ENCODE measurements around the gene SLC16A2.
A peak's percentile ranks its signal among the peaks of the same experiment; 100 is the strongest.
"Not testable (repeated sequence)": the region's sequence is repeated elsewhere in the genome, so short reads cannot be mapped to it uniquely, and the experiment has no call there.

Gene SLC16A2

DNA sequence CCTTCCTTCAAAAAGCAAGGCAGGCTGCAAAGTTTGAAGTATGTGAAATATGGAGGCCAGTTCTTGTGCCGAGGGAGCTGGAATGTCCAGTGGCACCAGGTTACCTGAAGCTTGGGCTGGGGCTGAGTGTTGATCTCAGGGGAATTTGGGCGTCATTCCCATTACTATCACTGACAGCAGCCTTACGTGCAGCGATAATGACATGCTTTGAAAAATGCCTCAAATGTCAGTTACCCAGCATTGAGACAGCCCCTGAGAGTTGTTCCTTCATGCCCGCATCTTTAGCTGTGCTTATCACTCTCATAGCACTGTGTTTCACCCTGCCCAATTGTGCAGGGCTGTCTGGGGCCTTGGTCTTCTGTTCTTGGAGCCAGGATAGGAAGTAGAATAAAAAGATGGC, 27.4 kb downstream of the SLC16A2 start:
- peak; percentile 34 for DNase-seq

GRCh38 chrX:74449322-74449936, 28.1 kb downstream of the SLC16A2 start:
- no peak for DNase-seq

GRCh38 chrX:74449937-74450330, 28.6 kb downstream of the SLC16A2 start:
- DNase-seq, result no peak

DNA sequence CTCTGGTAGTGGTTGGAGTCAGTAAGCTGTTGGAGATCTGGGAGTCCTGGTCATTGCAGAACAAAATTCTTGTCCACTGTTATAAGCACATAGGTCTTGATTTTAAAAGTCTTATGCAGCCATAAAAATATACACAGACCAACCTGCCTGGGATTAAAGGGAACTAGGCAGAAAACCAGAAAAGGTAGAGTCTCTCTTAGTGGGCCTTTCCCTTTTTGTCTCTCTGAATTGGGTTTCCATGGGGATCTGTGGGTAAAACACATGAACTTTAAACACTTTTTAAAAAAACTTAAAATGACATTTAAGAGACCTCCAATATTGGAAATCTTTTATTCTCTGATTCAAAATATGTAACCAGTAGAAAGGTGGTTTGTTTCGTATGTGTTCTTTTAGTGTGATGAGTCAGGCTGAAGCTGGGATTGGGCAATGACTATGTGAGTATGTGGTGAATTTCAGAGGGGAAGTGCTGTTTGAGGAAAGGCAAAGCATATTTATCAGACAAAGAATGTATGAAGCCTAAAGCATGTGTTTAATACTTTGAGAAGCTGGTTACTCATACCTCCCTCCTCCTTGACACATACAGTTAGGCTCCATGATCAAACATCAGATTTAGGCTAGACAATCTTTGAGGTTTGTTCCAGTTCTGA, 29.6 kb downstream of the SLC16A2 start:
- DNase-seq, result no peak

DNA sequence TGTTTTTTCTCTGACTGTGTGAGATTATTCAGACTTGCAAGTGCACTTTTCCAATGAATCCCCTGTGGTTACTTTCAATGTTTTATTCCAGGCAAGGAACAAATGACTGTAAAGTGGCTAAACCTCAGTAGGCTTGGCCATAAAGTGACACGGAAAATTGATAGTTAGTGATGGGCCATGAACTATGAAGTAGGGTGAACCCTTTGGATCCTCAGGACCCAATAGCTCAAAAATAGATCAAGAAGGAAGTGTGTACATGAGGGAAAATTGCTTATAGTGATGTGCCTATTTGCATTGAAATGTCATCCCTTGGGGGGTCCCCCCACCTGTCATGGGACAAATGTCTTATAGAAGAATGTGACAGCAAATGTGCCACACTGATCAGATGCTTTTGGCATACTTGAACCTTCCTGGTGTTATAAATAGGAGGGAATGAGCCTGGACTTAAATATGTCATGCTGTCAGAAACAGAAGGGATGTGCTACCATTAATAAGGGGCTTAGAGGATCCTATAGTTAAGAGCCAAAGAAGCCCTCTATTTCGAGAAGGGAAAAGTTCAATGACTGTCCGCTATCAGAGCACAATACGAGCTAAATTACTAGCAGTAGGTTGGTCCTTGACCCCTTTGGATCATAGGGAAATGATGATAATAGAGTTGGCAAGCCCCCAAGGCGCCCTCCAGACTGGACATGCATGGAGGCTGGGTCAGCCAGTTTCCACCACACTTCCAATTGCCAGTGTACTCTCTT, 30.3 kb downstream of the SLC16A2 start:
- DNase-seq, result no peak

- DNase-seq, result no peak
Measured at GRCh38 chrX:74452199-74452481, 30.8 kb downstream of the SLC16A2 start.

DNA sequence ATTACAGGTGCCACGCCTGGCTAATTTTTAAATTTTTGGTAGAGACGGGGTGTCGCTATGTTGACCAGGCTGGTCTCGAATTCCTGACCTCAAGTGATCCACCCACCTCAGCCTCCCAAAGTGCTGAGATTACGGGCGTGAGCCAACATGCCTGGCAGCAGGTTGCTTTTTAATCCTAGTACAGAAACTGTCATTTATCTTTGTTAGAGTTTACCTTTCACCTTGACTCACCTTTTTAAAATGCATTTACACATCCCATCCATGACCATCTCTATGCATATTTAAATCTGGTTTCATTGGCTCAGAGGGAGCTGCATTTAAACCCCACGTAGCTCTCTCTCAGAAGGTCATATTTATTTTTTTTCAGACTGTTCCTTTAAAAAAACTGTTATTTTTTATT, 31.9 kb downstream of the SLC16A2 start:
- DNase-seq, result no peak

- DNase-seq, result not testable (repeated sequence)
Measured at GRCh38 chrX:74454233-74454632, 32.9 kb downstream of the SLC16A2 start.

GRCh38 chrX:74458736-74459135, 37.4 kb downstream of the SLC16A2 start:
- peak; percentile 5 for DNase-seq

GRCh38 chrX:74461384-74461783, 40.1 kb downstream of the SLC16A2 start:
- peak; percentile 44 for DNase-seq

DNA sequence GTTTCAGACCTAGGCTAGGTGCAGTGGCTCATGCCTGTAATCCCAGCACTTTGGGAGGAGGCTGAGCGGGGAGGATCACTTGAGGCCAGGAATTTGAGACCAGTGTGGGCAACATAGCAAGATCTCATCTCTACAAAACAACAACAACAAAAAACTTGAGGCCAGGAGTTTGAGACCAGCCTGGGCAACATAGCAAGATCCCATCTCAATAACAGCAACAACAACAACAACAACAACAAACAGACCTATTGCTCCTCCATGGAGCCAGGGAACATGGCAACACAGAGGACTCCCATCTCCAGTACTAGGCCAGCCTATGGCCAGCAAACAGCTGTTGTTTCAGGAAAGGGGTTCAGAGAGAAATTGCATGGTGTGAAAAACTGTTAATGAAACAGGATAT, 43.4 kb downstream of the SLC16A2 start:
- no peak for DNase-seq

DNA sequence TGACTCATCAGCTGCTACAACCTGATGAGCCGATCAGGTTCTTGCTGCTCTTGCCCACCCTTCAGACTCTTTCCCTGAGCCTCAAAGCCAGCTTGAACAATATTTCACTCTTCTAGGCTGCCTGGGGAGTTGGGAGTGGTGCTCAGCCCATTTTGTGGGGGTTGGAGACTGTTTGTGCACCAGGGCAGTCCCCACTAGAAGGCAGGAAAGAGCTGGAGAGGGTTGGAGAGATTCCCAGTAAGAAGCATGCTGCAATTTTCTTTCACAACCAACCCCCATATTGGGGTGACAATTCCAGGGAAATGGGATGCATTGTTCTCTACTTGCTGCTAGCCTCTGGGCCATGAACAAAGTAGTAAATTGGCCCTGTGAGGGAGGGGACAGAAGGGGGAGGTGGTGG, 44.1 kb downstream of the SLC16A2 start:
- DNase-seq, result no peak

- DNase-seq, result no peak
Measured at GRCh38 chrX:74467656-74468055, 46.4 kb downstream of the SLC16A2 start.

- not testable (repeated sequence) for DNase-seq
Measured at GRCh38 chrX:74473116-74473515, 51.8 kb downstream of the SLC16A2 start.

- no peak for DNase-seq
Measured at GRCh38 chrX:74490247-74490646, 69.0 kb downstream of the SLC16A2 start.

DNA sequence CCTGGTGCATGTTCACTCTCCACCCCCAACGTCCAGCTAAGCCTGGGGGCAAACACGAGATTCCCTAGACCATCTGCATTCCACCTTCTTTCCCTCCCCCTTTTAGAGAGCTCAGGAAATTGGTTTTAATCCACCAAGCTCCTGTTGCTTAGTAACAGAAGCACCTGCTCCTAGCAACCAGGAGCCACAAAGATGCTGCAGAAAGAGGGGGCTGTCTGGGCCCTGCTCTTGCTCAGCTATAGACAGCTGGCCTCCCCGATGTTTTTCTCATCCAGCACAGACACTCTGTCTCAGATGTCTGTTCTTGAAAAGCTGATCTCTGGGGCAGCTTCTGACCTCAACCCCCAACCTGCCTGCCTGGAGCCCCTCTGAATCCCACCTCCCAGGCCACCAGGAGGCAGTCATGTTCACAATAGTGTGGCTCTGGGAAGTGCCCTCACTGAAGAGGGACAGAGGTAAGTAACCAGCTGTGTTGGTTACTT, 71.5 kb downstream of the SLC16A2 start:
- DNase-seq, result peak; percentile 72

DNA sequence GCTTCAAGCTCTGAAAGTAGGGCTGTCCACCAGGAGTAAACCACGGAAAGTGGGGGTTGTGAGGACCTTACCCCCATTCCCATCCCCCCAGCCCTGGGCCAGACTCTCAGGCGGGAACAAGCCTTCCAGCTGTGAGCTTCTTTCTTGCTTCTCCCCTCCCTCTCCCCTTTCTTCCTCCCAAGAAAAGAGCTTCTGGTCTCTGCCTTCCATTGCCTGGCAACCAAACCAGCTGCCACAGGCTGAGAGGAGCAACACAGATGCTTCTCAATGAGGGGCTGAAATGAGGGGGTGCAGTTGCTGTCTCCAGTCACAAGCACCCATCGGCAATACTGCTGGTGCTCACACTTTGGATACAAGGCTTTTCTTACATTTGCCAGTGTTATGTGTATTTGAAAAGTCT, 72.5 kb downstream of the SLC16A2 start:
- peak; percentile 68 for DNase-seq

DNA sequence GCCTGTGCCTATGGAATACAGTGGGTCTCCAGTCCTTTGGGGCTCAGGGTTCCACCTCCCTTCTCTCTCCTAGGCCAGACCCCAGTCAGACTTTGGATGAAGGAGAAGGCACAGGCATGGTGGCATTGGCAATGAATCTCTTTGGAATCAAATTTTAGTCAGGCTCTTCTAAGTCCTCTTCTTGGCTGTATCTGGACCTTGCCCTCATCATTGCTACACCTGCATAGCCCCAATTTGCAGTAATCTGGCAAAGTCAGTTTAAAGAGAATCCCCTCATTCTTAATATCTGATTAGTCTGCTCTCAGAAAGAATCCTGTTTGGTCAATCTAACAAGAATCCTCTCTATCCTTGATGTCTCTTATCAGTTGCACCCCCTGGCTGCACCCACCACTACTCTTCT, 77.6 kb downstream of the SLC16A2 start:
- DNase-seq, result no peak

DNA sequence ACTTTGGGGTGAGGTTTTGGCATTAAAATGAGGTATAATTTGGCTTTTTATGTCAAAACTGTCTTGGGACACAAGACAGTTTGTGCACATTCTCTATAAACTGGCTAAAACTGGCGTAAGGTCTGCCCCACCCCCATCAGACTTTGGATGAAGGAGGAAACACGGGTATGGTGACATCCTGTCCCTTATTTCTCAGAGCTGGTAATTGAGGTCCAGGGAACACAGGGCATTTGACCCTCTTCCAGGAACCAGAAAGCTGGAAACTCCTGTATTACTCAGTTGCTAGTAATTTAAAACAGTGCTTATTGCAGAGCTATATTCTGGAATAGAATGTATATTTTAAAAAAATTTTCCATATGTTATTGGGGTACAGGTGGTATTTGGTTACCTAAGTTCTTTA, 78.8 kb downstream of the SLC16A2 start:
- DNase-seq, result no peak

DNA sequence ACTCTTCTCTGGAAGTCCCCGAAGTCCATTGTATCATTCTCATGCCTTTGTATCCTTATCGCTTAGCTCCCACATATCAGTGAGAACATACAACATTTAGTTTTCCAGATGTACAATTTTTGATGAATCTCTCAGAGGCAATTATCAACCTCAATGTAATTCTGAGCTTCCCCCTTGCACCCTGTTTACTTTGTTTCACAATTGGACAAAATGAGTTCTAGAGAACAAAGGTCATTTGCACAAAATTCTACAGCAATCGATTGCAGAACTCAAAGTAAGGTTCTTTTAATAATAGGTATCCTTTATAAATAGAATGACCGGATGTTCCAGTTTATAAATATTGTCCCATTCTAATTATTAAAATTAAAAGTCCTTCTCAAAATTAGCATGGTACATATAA, 79.3 kb downstream of the SLC16A2 start:
- DNase-seq, result no peak

- peak; percentile 55 for DNase-seq
Measured at GRCh38 chrX:74505437-74505836, 84.1 kb downstream of the SLC16A2 start.

GRCh38 chrX:74506317-74507115, 85.2 kb downstream of the SLC16A2 start:
- DNase-seq, result no peak

- DNase-seq, result no peak
Measured at GRCh38 chrX:74507191-74507590, 85.9 kb downstream of the SLC16A2 start.

All from eye (tissue), 1 donor.